ENCODE measurements around the gene SYNE2.

Gene SYNE2

DNA sequence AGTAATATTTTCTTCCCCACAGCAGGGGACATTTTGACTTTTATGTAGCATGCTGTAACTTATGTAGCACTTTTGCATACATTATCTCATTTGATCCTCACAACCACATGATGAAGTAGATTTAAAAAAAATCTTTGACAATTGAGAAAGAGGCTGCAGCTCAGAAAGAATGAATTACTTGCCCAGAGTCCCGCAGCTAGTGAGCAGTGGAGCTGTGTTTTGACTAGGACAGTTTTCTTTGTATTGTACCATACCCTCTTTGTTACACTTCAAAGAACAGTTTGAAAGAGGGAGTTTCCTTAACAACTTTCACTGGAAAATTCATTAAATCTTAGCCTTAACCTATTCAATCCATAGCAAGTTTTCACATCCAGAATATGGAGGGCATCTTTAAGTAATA, 58.6 kb downstream of the SYNE2 start:
- ATAC-seq: no peak
- no peak for DNase-seq

DNA sequence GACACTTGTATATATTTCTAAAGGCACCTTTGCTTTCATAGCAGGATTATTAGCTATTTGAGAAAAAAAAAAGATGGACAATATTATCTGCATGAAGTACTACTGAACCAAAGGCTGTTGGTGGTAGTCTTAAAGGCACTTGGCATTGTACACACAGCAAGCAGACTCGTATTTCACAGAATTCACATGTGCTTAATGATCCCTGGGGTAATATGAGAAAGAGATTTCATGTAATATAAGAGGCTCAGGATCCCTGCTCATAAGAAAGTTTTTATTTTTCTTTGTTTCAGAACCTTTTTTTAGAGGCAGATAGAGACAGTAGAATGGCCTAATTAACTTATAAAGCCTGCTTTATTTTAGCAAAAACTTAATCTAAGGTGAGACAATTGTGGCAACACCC, 59.5 kb downstream of the SYNE2 start:
- no peak for ATAC-seq
- DNase-seq: no peak

DNA sequence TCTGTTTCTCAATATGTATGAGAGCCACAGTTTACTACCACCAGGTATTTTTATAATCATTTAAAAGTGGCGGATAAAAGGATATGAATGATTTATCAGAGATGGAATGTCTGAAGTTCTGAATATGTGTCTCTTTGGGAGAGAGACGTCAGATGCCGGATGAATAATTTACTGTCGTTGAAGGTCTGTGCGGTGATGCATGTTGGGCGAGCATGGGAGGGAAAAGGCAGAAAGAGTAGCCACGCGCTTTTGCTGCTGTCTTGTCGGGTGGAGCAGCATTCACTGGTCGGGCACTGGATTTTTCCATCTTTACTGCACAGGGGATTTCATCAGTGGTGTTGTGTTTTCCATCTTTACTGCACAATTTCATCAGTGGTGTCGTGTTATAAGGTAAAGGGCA, 65.6 kb downstream of the SYNE2 start:
- no peak for DNase-seq
- ATAC-seq: no peak

DNA sequence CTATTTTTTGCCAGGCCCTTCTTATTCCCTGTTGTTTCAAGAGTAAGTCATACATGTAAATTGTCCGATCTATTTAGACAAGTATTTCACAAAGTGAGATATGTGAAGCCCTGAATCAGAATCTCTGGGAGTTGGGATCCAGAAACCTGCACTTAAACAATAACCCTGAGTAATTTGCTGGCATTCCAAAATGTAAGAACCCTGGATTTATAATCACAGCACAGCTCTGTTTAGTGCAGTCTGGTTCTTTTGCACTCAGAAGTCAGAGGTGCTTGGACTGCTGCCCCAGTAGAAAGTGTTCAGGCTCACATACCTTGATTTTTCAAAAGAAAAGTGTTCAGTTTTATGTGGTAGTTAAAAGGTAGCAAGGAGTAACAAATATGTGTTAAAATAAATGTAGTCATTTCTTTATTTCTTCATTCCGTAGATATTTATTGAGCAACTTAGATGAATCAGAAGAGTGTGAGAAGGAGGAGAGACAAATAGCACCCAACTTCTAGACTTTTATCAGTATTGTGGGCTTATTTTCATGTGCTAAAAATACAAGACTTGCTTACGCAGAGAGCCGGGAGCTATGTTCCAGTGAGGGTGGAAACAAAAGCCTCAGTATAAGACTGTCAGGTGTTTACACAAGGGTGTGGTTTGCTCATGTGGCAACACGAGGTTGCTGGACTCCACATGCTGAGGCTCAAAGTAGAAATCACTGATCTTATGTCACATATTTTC, 70.1 kb downstream of the SYNE2 start:
- no peak for DNase-seq
- no peak for ATAC-seq

DNA sequence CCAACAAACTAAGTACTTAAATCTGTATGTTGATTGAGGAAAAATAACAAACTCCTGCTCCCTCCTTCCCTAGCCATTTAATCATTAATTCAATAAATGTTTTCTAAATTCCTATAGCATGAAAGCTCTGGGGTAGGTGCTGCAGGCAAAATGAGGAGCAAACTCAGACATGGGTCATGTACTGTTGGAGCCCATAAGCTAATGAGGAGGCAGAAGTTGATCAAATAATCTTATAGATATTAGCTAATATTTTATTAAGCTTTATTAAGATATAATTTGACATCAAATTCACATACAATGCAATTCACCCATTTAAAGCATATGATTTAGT, 70.6 kb downstream of the SYNE2 start:
- DNase-seq: no peak
- ATAC-seq: no peak

DNA sequence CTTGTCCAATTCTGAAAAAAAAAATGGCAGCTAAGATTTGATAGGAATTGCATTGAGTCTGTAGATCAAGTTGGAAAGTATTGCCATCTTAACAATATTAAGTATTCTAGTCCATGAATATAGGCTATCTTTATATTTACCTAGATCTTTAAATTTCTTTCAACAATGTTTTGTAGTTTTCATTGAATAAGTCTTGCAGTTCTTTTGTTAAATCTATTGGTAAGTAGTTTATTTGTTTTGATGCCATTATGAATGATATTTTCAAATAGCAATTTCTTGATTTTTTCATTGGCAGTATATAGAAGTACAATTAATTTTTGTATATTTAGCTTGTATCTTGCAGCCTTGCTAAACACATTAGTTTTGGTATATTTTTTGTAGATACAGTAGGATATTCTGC, 71.6 kb downstream of the SYNE2 start:
- DNase-seq (no peak), ATAC-seq (no peak)

DNA sequence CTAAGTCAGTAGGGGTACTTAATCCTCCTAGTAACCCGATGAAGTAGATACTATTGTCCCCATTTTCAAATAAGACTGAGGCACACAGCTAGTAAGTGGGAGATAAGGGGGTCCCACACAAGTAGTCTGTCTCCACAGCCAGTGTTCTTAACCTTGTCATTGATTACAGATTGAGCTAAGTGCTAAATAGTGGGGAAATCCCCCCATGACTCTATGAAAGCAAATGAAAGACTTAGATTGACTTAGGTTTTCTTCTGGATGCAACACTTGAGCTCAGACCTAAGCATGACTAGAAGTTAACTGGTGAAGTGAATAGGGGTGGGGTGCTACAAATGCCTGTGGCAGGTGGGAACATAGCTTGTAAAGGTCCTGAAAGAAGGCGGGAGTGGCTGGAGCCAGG, 73.8 kb downstream of the SYNE2 start:
- DNase-seq (no peak), ATAC-seq (no peak)

DNA sequence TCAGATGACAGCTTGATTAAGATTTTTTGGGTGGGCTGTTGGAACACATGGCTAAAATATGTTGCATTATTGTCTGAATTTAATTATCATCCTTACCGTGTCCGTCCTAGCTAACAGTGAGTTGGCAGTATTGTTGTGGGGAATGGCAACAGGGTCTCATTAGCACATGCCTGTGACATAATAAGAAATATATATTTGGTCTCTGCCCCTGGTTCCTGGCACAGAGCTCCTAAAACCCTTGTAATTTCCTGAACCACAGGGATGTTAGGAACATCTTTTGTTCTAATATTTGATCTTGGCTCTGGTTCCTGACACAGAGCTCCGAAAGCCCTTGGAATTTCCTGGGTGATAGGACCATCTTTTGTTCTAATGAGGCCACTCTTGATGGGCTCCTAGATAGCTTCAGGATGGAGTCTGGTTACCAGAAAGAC, 76.0 kb downstream of the SYNE2 start:
- ATAC-seq: no peak
- DNase-seq: no peak

DNA sequence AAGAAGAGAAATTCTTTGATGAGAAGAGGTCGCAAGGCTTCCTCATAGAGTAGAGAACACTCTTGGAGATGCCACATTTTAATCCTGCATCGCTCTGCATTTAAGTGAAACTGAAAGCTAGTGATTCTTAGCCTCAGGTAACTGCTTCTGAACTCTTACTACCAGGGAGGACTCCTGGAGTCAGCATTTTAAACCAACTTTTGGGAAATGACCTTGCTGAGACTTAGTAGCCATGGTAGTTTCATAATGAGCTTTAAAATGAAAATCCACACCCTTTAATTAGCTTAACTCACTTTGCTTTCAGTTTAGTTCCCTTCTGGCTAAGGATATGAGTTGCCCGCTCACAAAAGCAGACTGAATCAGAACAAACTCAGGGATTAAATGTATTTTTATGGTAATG, 80.3 kb downstream of the SYNE2 start:
- DNase-seq: no peak
- peak; percentile 46 for ATAC-seq

DNA sequence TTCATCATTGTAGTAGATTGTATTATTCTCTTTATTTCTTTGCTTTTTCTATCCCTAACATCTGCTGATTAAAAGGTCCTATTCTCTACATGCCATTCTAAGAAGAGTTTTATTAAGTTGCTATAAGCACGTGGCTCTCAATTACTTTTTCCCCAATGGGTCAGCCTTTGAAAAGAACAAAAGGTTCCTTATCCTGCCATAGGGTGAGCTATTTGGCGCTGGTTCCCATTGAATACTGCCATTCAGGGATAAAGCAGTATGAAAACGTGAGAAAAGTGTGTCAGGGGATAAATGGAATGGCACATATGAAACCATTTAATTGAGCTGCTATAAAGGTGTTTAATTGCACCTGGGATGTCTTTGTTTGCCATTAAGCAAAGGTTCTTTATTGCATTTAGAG, 80.9 kb downstream of the SYNE2 start:
- ATAC-seq (no peak), DNase-seq (no peak)

DNA sequence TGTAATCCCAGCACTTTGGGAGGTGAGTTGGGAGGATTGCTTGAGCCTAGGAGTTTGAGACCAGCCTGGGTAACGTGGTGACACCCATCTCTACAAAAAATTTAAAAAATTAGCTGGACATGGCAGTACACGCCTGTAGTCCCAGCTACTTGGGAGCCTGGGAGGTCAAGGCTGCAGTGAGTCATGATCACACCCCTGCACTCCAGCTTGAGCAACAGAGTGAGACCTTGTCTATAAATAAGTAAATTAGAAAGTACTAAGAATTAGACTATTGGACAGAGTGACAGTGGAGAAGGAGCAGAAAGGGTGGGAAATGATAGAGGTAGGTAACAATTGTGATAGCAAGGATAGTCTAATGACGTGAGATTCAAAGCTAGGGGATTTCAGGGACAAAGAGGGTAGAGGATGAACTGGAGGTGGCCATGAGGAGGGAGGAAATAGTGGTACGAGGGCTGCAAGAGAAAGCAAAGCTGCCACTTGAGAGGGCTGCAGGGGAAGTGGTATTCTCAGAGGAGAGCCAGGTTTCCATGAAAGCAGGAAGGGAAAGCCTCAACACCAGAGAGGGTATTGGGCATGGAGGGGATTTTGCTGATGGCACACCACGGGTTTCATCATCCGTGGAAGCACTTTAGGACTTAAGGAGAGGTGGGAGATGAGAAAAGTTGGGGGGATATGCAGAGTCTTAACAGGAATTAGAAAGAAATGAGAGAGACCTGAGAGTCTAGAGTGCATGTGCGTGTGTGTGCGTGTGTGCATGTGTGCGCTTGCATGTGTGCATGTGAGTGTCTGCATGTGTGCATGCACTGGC, 85.6 kb downstream of the SYNE2 start:
- DNase-seq: peak; percentile 18
- peak; percentile 62 for ATAC-seq

DNA sequence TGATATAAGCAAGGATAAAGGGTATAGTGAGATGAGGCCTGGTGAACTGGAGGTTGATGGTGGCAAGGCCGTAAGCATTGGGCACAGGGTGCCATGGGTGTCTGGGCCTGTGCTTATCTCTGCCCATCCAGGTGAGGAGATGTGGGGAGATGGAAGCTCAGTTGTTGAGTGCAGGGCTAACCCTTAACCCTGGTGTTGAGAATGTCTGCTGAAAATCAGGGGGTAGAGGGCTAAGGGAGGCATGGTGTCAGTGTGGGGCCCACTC, 86.1 kb downstream of the SYNE2 start:
- DNase-seq: no peak
- ATAC-seq: no peak

DNA sequence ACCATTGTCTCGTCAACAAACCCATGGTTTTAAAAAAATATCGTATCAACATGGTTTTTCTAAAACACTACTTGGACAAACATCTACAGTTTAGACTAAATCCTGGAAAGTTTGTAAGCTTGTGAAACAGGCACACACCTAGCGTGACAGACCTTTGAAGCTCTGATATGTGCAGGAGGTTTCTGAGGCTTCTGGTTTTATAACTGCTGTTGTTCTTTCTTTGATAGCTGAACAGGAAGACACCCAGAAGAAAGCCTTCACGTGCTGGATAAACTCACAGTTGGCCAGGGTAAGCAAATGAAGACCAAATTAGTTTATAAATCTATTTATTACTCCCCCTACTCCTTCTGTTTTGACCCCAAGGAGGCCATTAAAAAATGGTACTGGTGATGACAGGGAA, 87.6 kb downstream of the SYNE2 start:
- DNase-seq: no peak

DNA sequence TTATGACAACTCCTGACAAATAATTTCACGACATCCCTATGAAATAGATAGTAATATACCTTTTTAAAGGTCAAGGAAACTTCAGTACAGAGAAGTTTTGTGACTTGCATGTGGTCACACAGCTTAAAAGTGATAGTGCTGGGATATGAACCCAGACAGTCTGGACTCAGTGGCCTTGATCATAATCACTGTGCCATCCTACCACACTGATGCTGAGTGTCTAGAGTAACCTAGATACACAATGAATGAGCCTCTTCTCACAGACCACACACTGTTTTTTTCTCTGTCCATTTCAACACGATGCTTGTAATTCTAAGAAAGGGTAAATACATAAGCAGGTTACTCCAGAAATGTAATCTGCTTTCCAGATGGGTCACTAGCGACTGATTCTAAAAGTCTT, 88.2 kb downstream of the SYNE2 start:
- ATAC-seq (peak; percentile 54), DNase-seq (no peak)

More for the DNA sequence above, 87.6 kb downstream of the SYNE2 start:
- peak; percentile 43 for ATAC-seq

DNA sequence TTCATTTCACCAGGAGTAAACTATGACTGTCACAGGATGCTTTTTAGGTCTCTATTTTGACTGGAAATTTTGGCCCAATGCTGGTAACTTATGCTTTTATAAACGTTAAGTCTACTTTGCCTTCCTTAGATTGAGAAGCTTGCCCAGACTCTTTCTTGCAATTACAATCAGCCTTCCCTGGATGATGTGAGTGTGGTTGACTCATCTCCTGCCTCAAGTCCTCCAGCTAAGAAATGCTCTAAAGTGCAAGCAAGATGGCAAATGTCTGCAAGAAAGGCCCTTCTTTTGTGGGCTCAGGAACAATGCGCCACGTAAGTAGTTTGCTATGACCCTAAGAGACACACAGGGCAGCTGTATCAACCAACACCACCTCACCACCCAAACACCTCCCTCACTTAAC, 96.9 kb downstream of the SYNE2 start:
- DNase-seq: no peak
- no peak for ATAC-seq

DNA sequence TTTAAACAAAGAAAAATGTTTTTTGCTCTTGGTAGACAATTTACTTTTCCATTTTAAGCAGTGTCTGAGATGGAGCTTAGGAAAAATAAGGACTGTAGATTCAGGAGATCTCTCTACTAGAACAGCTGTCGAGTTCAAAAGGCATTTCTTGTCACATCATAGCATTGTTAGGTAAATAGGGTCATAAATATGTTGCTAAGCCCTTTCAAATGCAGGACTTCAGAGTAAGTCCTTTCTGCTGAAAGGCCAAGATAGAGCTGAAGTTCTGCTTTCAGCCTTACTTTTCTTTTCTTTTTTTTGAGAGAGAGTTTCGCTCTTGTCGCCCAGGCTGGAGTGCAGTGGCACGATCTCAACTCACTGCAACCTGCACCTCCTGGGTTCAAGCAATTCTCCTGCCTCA, 98.2 kb downstream of the SYNE2 start:
- no peak for ATAC-seq

DNA sequence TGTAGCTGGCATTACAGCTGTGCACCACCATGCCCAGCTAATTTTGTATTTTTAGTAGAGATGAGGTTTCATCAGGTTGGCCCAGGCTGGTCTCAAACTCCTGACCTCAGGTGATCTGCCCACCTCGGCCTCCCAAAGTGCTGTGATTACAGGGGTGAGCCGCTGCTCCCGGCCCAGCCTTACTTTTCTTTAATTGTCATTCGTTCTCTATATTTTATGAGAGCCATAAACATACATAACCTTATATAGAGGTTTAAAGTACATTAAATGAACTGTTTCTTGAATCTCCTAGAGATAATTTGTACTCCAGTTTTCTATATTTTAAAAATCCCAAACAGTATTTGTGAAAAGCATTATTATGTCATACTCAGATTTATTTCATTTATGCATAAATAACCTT, 98.6 kb downstream of the SYNE2 start:
- ATAC-seq: no peak
- no peak for DNase-seq

More for the DNA sequence above, 98.2 kb downstream of the SYNE2 start:
- DNase-seq: no peak

DNA sequence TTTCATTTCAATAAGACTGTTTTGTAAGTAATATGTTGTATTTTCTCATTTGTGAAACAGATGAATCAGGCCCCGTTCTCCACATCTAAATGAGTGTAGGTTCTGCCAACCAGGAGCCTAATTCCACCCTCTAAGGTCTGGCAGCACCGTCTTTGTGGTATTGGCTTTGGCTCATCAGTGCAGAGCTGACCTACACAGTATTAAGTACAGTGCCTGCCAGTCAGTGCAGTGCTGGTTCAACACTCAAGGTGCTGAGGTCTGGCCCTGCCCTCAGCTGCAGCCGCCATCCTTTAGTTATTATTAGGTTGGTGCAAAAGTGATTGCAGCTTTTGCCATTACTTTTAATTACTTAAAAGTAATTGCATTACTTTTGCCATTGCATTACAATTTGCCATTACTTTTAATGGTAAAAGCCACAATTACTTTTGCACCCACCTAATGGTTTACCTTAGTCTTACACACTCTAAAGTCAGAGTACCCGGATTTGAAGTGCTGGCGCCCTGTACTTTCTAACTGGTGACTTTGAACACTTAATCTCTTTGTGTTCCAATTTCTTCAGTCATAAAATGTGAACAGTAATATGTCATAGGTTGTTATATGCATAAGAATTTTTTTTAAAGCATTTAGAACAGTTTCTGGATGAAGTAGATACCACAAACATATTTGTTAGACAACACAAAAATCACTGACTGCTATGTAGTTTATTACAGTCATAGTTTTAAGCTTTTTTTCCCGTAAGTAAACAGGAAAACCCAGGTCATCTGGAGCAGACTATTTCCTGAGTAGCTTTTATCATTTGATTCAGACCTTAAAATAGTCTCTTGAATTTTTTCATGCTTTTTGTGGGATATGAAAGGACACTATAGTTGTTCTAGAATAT, 99.5 kb downstream of the SYNE2 start:
- no peak for DNase-seq
- ATAC-seq: no peak

DNA sequence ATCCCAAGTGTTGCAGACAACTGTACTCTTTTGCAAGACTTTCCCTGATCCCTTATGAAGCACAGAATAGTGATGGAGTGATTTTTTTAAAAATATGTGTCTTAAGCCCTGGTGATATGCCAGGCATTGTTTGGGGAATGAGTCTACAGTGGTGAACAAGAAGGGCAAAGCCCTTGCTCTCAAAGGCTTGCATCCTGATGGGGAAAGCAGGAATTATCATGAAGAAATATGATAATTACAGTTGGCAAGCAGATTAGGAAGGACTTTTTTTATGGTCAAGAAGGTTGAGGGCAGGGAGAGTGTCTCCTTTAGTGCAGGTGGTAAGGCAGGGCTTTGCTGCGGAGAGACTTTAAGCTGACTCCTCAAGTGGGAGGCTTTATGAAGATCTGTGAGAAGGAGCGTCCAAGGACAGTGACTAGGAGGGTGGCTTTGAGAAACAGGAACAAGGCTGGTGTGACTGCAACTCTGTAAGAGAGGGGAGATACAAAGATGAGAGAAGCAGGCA, 100.2 kb downstream of the SYNE2 start:
- DNase-seq (no peak), ATAC-seq (no peak)

DNA sequence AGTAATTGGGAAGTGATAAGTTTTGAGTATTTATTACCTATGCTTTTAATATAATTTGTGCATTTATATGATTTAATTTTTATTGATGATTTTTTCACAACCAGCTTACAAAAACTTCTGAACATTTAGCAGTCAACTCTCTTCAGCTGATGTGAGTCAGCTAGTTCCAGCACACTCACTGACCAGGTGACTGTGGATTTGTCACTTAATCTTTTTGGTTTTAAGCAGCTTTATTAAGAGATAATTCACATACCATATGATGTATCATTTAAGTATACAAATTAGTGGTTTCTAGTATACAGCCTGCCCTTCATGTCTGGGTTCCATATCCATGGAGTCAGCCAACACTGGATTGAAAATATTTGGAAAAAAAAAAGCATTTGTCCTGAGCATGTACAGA, 103.5 kb downstream of the SYNE2 start:
- DNase-seq: no peak

DNA sequence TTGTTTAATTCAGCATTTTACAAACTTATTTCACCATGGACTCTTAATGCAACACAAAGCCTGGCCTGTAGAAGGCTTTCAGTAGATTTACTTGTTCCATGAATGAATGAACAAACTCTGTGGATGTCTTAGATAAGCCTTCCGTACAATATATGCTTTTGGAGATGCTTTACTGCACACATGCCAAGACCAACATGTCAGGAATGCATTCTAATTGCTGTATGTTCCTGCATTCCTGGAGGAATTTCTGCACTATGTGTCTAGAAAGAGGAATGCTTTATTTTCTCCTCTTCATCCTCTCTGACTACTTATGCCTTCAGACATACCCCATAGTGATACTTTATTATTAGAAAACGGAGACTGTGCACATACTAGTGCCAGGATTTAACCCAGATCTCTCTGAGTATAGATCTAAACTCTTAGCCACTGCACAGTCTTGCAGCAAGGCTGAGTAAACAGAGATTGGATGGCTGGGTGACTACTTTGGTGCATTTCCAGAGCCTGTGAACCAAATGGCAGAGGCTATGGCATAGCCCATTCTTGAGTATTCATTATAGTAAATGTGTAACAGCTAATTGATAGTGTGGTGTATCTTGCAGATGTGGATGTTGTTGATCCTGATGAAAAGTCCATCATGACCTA, 108.2 kb downstream of the SYNE2 start:
- ATAC-seq (no peak), DNase-seq (no peak)

More for the DNA sequence above, 103.5 kb downstream of the SYNE2 start:
- ATAC-seq: no peak

DNA sequence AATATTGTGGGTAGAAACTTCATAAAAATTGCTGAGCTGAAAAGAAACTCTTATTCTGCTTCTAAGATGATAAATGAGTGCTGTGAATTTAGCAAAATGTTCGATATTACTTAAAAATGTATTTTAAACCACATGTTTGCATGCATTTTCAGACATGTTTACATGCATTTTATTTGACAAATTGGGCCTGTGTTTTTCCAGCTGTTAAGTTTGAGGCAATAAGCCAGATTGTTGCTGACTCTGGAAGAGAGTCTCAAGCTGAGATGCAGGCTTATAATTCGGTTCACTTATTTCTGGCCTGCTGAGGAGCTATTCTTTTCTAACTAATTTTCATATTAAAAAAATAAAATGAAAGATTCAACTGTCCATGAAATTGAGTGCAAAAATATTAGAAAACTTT, 110.1 kb downstream of the SYNE2 start:
- ATAC-seq: no peak
- DNase-seq: no peak

DNA sequence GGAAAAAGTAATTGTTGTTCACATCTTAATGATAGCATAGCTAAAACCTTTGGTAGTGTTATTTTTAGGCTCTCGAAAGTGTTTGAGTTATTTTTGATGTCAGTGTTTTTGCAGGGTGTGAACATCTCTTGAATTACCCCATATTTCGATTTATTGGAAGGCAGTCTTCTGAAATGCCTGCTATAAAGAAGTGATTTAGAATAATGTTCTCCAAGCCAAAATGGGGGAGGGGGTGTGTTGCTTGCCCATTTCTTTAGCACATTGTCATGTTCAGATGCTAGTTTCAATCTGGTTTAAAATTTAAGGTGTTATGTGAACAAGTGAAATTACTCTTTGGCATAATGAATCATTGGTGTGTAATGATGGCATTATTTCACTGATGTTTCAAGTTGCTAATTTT, 110.6 kb downstream of the SYNE2 start:
- DNase-seq: no peak
- ATAC-seq: no peak
